Karpas-422 (cell line): ENCODE measurements around the gene UNC119B. TPM values are rescaled to one million over a fixed set of nuclear protein-coding genes. Genes with fewer than 3 reads are reported as not detected.

Source experiments
- DNase-seq: peaks from one replicate; pipeline ENCODE4 v3.0.0-alpha.2; 2015
- H2AFZ ChIP-seq: fragments of 200-600 bp; sonication (generic); 2 replicates; pipeline ENCODE4 v1.6.1; 2014; ENCODE audit warnings: antibody characterized with exemption, low read length, mixed read lengths
- H3K27ac ChIP-seq: fragments of 200-600 bp; sonication (generic); 2 replicates; pipeline ENCODE4 v1.5.1; 2014; ENCODE audit warnings: mild to moderate bottlenecking, low read length, moderate library complexity
- H3K27me3 ChIP-seq: fragments of 200-600 bp; sonication (generic); 2 replicates; pipeline ENCODE4 v1.6.1; 2014; ENCODE audit warnings: low read length, mixed read lengths
- H3K36me3 ChIP-seq: fragments of 200-600 bp; sonication (generic); 2 replicates; pipeline ENCODE4 v1.6.1; 2014; ENCODE audit warnings: low read length, mixed read lengths; ENCODE audit not compliant: insufficient read depth
- H3K4me1 ChIP-seq: fragments of 200-600 bp; sonication (generic); 2 replicates; pipeline ENCODE4 v1.6.1; 2014; ENCODE audit warnings: mild to moderate bottlenecking, low read length, mixed read lengths
- H3K4me2 ChIP-seq: fragments of 200-600 bp; sonication (generic); 2 replicates; pipeline ENCODE4 v1.6.1; 2014; ENCODE audit warnings: low read length, low read depth, mild to moderate bottlenecking; ENCODE audit not compliant: poor library complexity, severe bottlenecking
- H3K4me3 ChIP-seq: fragments of 200-600 bp; sonication (generic); 2 replicates; pipeline ENCODE4 v1.5.1; 2014; ENCODE audit warnings: mild to moderate bottlenecking, antibody characterized with exemption, low read length, mixed read lengths
- H3K79me2 ChIP-seq: fragments of 200-600 bp; sonication (generic); 2 replicates; pipeline ENCODE4 v1.6.1; 2014; ENCODE audit warnings: mild to moderate bottlenecking, low read length, mixed read lengths
- H3K9ac ChIP-seq: fragments of 200-600 bp; sonication (generic); 2 replicates; pipeline ENCODE4 v1.6.0; 2014; ENCODE audit warnings: low read length
- H3K9me2 ChIP-seq: fragments of 200-600 bp; sonication (generic), shearing (Covaris generic); replicated peaks from 2 replicates; pipeline ENCODE4 v1.6.0; 2014; ENCODE audit warnings: mild to moderate bottlenecking, low read length, moderate library complexity; ENCODE audit not compliant: insufficient read depth
- H3K9me3 ChIP-seq: fragments of 300-700, 200-600 bp; sonication (generic); 2 replicates; pipeline ENCODE4 v1.6.1; 2014; ENCODE audit warnings: low read length, mixed read lengths
- H4K20me1 ChIP-seq: fragments of 200-600 bp; sonication (generic); 2 replicates; pipeline ENCODE4 v1.6.1; 2014; ENCODE audit warnings: mild to moderate bottlenecking, antibody characterized with exemption, low read length, low read depth; ENCODE audit not compliant: insufficient read depth
- total RNA-seq: library from RNA; depleted of rRNA; stranded (reverse); fragments of >200 nt; shearing (Covaris generic); gene quantifications from 2 replicates; pipeline ENCODE4 v1.2.3, GENCODE V29; 2014; ENCODE audit warnings: low replicate concordance

UNC119B gene
- total RNA-seq, 1 experiment from 2014 or later: 19.7 TPM

DNA sequence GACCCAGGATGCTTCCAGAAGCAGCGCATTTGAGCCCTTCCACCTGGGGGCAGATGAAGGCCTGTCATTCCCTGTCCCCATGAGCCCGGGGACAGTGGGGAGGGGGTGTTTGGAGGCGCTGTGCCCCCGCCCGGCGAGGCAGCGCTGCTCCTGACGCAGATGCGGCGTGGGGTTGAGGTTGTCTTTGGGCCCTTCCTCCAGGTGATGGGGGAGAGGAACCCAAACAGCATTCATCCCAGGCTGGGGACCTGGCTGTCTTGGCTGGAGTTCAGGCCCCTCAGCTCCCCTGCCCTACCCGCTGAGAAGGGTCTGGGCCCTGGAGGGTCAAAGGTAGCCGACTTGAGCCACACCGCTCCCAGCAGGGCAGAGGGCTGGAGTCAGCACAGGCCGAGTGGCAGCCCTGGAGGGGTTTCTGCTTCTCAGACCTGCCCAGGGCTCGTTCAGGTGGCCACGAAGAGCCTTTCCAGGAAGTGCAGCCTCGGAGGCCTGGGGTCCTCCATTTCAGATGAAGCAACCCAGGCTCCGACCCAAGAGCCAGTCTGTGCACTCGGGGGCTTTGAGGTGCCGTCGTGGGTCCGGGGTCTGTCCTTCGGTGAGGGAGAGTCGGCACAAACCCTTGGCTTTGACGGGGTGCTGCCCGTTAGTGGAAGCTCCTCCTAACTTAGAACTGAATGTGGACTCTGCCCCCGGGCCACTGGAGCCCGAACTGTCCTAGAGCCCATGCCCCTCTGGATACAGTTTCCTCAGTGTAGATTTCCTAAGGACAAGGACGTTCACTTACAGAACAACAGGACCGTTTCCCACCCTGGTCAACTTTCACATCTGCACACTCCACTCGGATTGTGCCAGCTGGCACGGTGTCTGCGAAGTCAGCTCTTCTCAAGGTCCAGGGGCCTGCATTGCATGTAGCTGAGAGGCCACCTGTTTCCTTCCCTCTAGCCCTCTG is 31.5 kb downstream of the UNC119B start:
- Histone ChIP-seq H3K9me2 (no peaks in the 10 kb centered on the region), H3K4me1 (peaks cover 7% of the 10 kb centered on the region), H2AFZ (no peak overlapping the region), H3K27me3 (no peaks in the 10 kb centered on the region), H3K9ac (no peak overlapping the region), H3K4me3 (no peak overlapping the region), H3K4me2 (no peak overlapping the region), H4K20me1 (0 out of 2 replicates have a peak, but pooled peaks cover 4% of the 10 kb centered on the region), H3K36me3 (no peaks in the 10 kb centered on the region), H3K27ac (no peak overlapping the region), H3K79me2 (no peaks in the 10 kb centered on the region), H3K9me3 (no peaks in the 10 kb centered on the region)
- no peak for DNase-seq

DNA sequence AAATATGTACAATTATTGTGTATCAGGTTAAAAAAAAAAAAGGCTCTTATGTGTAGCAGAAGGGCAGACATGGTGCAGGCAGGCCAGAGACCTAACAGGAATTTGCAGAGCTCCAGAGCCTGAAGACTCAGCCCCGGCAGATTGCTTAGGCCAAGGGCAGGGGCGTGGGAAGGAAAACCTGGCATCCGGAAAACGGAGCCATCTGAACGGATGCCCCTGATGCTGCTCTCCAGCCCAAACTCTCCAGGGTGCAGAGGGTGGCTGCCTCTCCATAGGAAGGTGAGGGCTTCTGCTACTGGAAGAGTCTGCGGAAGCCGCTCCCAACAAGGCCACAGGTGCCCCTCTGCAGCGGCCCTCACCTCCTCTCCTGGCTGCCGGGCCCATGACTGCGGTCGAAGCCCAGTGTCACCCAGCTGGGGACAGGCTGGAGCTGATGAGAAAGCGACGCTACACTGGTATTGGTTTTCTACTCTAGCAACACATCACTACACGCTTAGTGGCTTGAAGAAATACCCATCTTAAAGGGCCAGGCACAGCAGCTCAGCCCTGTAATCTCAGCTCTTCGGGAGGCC is 34.8 kb downstream of the UNC119B start:
- no peak overlapping the region for H3K4me3 ChIP-seq
- DNase-seq: no peak
- H3K36me3 ChIP-seq: no peaks in the 10 kb centered on the region
- H3K27ac ChIP-seq: no peak overlapping the region
- no peak overlapping the region for H3K4me2 ChIP-seq
- no peaks in the 10 kb centered on the region for H3K9me2 ChIP-seq
- peaks cover 5% of the 10 kb centered on the region; the same call in 1 of the 2 replicates for H3K4me1 ChIP-seq
- H3K9me3 ChIP-seq: no peaks in the 10 kb centered on the region
- no peak overlapping the region for H2AFZ ChIP-seq
- H3K79me2 ChIP-seq: no peaks in the 10 kb centered on the region
- no peaks in the 10 kb centered on the region for H4K20me1 ChIP-seq
- no peak overlapping the region for H3K9ac ChIP-seq
- H3K27me3 ChIP-seq: no peaks in the 10 kb centered on the region

DNA sequence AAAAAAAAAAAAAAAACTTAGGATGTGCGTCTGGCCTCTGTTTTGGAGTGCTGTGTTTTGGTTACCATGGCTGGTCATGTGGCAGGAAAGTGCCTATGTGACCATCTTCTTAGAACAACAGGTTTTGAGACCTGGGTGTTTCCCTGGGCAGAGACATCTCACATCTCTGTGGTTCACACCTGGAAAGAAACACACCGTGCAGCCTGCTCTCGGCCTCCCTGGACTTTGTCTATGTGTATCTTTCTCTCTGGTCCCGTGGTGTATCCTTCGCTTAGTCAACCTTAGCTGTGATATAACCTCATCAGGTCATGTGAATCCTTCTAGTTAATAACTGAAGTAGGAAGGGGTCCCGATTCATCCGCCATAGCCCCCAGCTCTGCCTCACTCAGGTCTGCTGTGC is 38.0 kb downstream of the UNC119B start:
- no peak for DNase-seq
- Histone ChIP-seq H4K20me1 (no peaks in the 10 kb centered on the region), H2AFZ (no peak overlapping the region), H3K9me3 (no peaks in the 10 kb centered on the region), H3K27ac (no peak overlapping the region), H3K4me1 (peaks cover 5% of the 10 kb centered on the region; the same call in 1 of the 2 replicates), H3K27me3 (no peaks in the 10 kb centered on the region), H3K9ac (no peak overlapping the region), H3K79me2 (no peaks in the 10 kb centered on the region), H3K9me2 (no peaks in the 10 kb centered on the region), H3K4me3 (no peak overlapping the region), H3K36me3 (no peaks in the 10 kb centered on the region), H3K4me2 (no peak overlapping the region)

DNA sequence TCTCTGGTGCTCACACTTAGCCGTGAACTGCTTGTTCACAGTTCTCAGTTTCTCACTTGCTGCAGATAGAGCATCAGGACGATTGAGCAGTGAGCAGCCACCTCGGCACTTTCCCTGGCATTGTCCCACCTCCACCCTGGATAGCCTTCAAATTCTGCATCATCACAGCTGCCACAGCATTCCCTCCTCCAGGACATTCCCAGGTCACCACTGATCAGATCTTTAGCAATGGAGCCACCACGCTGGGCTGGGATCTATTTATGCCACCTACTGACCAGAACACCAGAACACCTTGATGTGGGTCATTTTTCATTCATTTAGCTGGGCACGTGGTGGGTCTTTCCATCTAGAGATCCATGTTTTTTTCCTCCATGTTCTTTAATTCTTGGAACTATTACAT is 39.0 kb downstream of the UNC119B start:
- Histone ChIP-seq H2AFZ (no peak overlapping the region), H3K9me2 (no peaks in the 10 kb centered on the region), H3K9me3 (no peaks in the 10 kb centered on the region), H3K4me1 (peaks cover 5% of the 10 kb centered on the region; the same call in 1 of the 2 replicates), H3K4me3 (no peak overlapping the region), H3K27me3 (no peaks in the 10 kb centered on the region), H3K4me2 (no peak overlapping the region), H3K27ac (no peak overlapping the region), H4K20me1 (no peaks in the 10 kb centered on the region), H3K79me2 (no peaks in the 10 kb centered on the region), H3K9ac (no peak overlapping the region), H3K36me3 (no peaks in the 10 kb centered on the region)
- no peak for DNase-seq

DNA sequence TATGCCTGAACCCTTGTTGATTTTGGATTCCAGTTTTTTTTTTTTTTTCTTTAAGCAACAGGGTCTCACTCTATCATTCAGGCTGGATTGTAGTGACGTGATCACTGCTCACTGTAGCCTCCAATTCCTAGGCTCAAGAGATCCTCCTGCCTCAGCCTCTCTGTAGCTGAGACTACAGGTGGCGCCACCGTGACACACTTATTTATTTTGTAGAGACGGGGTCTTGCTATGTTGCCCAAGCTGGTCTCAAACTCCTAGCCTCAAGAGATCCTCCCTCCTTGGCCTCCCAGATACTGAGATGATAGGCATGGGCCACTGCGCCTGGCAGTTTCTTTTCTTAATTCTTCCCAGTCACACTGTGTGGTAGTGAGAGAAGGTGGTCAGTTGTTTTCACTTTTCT is 40.5 kb downstream of the UNC119B start:
- Histone ChIP-seq H3K4me3 (no peak overlapping the region), H3K27me3 (no peaks in the 10 kb centered on the region), H3K79me2 (no peaks in the 10 kb centered on the region), H2AFZ (no peak overlapping the region), H3K9ac (no peak overlapping the region), H3K4me2 (no peak overlapping the region), H3K4me1 (peaks cover 5% of the 10 kb centered on the region; the same call in 1 of the 2 replicates), H4K20me1 (no peaks in the 10 kb centered on the region), H3K27ac (no peak overlapping the region), H3K36me3 (no peaks in the 10 kb centered on the region), H3K9me2 (no peaks in the 10 kb centered on the region), H3K9me3 (no peaks in the 10 kb centered on the region)
- DNase-seq: no peak

DNA sequence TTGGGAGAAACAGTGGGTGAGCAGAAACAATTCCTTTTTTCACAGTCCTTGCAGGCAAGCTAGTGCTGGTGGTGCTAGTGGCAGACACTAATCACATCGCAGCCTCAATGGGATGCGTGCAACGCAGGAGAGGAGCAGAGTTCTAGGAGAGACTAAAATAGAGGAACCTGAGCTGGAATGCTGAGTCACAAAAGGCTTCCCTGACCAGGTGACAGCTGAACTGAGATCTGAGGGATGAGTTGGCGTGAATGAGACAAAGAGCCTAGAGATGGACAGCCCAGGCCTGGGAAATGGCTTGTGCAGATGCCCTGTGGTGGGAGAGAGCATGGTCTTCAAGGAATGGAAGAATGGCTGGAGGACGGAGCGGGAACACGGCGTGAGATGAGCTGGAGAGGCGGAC is 41.1 kb downstream of the UNC119B start:
- H2AFZ ChIP-seq: no peak overlapping the region
- no peaks in the 10 kb centered on the region for H4K20me1 ChIP-seq
- H3K36me3 ChIP-seq: no peaks in the 10 kb centered on the region
- no peak overlapping the region for H3K27ac ChIP-seq
- H3K27me3 ChIP-seq: no peaks in the 10 kb centered on the region
- H3K9me2 ChIP-seq: no peaks in the 10 kb centered on the region
- H3K4me2 ChIP-seq: no peak overlapping the region
- H3K4me1 ChIP-seq: peaks cover 5% of the 10 kb centered on the region; the same call in 1 of the 2 replicates
- no peak overlapping the region for H3K9ac ChIP-seq
- no peak for DNase-seq
- H3K9me3 ChIP-seq: no peaks in the 10 kb centered on the region
- H3K79me2 ChIP-seq: no peaks in the 10 kb centered on the region
- no peak overlapping the region for H3K4me3 ChIP-seq

DNA sequence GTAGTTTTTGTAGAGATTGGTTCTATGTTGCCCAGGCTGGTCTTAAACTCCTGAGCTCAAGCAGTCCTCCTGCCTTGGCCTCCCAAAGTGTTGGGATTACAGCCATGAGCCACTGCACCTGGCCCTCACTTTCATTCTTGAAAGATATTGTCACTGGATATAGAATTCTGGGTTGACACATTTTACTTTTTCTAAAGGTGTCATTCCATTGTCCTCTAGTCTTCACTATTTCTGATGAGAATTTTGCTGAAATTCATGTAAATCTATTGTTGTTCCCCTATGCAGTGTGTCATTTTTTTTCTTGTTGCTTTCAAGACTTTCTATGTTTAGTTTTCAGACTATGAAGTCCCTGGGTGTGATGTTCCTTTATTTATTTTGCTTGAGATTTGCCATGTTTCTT is 44.5 kb downstream of the UNC119B start:
- no peak overlapping the region for H3K4me3 ChIP-seq
- no peaks in the 10 kb centered on the region for H3K36me3 ChIP-seq
- H2AFZ ChIP-seq: no peak overlapping the region
- H3K27ac ChIP-seq: no peak overlapping the region
- no peaks in the 10 kb centered on the region for H4K20me1 ChIP-seq
- no peaks in the 10 kb centered on the region for H3K9me2 ChIP-seq
- no peaks in the 10 kb centered on the region for H3K27me3 ChIP-seq
- no peaks in the 10 kb centered on the region for H3K79me2 ChIP-seq
- H3K9ac ChIP-seq: no peak overlapping the region
- H3K4me1 ChIP-seq: no peaks in the 10 kb centered on the region
- DNase-seq: no peak
- no peaks in the 10 kb centered on the region for H3K9me3 ChIP-seq
- H3K4me2 ChIP-seq: no peak overlapping the region

DNA sequence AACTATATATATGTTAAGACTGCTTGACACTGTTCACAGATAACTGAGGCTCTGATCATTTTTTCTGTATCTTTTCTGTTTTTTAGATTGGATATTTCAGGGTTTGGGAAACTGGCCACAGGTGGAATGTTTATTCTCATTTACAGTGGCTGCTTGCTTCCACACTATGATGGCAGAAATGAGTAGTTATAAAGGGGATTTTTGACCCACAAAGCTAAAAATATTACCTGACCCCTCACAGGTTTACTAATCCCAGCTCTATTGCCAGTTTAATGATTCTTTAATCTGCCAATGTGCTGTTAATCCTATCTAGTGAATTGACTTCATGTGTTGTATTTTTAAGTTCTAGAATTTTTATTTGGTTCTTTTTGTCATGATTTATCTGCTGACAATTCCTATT is 45.0 kb downstream of the UNC119B start:
- no peaks in the 10 kb centered on the region for H3K36me3 ChIP-seq
- DNase-seq: no peak
- H3K27me3 ChIP-seq: no peaks in the 10 kb centered on the region
- no peak overlapping the region for H3K9ac ChIP-seq
- H3K79me2 ChIP-seq: no peaks in the 10 kb centered on the region
- H4K20me1 ChIP-seq: no peaks in the 10 kb centered on the region
- no peak overlapping the region for H3K4me2 ChIP-seq
- no peak overlapping the region for H3K27ac ChIP-seq
- no peaks in the 10 kb centered on the region for H3K4me1 ChIP-seq
- no peaks in the 10 kb centered on the region for H3K9me3 ChIP-seq
- H3K4me3 ChIP-seq: no peak overlapping the region
- H3K9me2 ChIP-seq: no peaks in the 10 kb centered on the region
- no peak overlapping the region for H2AFZ ChIP-seq
